COLO668 (cell line): Measurements from ENCODE around the gene GORAB.

Source experiments
- DNase-seq: peaks from one replicate; lab custom pipeline; 2025; ENCODE audit not compliant: unreplicated experiment; lab: John Stamatoyannopoulos, UW

GORAB gene, protein sequence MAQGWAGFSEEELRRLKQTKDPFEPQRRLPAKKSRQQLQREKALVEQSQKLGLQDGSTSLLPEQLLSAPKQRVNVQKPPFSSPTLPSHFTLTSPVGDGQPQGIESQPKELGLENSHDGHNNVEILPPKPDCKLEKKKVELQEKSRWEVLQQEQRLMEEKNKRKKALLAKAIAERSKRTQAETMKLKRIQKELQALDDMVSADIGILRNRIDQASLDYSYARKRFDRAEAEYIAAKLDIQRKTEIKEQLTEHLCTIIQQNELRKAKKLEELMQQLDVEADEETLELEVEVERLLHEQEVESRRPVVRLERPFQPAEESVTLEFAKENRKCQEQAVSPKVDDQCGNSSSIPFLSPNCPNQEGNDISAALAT

DNA sequence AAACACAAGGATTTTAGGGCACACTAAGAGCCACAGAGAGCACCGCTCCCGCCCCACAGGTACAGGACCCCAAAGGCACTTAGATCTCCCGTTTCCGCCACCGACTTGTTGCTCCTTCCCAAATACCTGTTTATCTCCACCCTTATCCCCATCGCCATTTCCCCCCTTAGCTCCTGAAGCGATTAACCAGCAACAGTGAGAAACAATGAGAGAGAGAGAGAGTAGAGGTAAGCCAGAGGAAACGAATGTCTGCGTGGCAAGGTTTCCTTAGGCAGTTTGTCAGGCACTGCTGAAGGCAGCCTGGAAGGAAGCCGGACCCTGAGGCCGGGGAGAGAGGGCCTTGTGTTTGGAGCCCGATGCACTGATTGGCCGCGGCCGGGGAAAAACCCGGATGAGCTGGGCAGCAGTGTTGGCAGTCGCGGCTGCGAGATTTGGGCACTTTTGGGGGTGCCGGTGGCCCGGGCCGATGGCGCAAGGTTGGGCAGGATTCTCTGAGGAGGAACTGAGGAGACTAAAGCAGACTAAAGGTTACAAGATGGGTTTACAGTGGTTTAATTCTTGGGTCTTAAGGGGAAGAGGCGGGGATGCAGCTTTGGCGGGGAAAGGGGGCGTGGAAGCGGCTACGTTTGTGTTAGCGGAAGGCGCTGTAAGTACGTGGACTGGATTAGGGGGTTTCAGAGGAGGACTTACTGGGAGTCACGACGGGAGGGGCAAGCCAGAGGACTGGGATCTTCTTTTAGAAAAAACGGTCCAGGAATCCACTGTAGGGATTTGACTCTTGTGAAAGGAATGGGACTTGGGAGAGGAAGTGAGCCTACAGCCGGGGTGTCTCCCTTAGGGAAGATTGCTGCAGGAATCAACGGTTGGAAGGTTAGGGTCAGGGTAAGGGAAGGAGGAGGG, at the start of gene GORAB:
Gene GORAB (plus strand): TSS at position 409 of the 900 bp plus-strand sequence. CDS start 58 bp downstream, at position 467.
- peak; percentile 91 for DNase-seq

DNA sequence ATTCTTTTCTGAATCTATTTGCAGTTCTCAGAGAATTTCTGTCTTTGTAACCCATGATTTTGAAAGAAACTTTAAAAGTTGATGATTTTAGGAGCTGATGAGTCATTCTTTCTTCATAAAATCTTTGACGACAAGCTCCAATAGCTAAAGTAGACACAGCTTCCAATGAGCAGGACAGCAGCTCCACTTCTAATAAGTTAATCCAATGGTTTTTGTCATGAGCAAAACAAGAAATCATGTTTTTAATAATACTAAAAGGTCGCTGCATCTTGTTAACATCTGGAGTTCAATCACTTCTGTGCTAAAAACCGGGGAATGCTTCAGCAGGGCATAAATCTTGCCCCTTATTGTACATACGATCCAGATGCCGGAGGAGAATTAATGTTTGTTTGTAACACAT, 48.9 kb upstream of the GORAB start:
- no peak for DNase-seq

DNA sequence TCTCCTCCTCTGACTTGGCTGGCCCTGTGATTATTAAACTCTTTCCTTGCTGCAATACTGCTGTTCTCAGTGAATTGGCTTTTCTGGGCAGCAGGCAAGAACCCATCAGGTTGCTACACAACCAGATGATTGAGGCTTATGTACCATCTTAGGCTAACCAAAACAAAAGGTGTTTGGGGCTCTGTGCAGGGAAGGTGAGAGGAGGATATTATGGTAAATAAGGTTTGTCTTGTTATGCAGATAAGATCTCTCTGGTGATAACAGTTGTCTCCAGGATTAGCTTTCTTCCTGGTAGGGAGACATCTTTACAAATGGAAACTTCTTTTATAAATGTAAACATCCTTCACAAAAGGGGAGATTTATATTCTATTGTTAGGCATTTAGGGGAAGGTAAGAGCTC, 44.5 kb upstream of the GORAB start:
- no peak for DNase-seq

GRCh38 chr1:170491291-170491690, 40.7 kb upstream of the GORAB start:
- DNase-seq = no peak

DNA sequence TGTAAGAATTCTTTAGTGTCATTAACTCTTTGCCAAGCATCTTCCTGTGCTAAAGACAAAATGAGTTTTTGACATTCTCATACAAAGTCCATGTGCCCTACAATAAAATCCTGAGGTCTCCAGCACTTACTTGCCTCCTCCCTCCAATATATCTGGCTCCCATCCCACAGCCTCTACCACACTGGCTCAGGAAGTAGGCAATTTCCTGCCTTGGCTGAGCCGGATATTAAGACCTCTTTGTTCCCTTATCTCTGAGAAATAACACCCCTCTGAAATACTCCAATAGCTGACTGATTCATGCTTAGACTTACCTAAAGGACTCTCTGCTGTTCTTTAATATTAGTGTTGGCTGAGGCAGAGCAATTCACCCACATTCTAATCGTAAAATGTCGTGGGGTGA, 37.6 kb upstream of the GORAB start:
- DNase-seq = no peak

- DNase-seq = no peak
These were observed 37.0 kb upstream of the GORAB start for GRCh38 chr1:170495006-170495405.

GRCh38 chr1:170498876-170499275, 33.1 kb upstream of the GORAB start:
- no peak for DNase-seq

- no peak for DNase-seq
These were observed 28.3 kb upstream of the GORAB start for GRCh38 chr1:170503665-170504064.

DNA sequence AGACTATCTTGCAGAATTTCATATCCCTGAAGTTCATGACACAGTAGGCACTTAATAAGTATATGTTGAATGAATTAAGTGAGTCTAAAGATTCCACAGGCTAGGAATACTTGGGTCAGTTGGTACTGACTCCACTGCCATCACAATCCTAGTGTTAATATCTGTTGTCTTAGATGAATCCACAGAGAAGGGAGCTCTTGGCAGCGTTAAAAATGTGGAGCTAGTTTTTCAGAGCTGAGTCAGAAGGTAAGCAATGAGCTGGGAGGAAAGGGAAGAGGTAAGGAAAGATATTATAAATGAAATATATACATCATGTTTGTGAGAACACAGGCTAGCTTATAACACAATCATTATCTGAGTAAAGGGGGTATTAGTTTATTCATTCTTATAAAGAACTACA, 21.8 kb upstream of the GORAB start:
- no peak for DNase-seq

GRCh38 chr1:170511038-170511437, 20.9 kb upstream of the GORAB start:
- no peak for DNase-seq

DNA sequence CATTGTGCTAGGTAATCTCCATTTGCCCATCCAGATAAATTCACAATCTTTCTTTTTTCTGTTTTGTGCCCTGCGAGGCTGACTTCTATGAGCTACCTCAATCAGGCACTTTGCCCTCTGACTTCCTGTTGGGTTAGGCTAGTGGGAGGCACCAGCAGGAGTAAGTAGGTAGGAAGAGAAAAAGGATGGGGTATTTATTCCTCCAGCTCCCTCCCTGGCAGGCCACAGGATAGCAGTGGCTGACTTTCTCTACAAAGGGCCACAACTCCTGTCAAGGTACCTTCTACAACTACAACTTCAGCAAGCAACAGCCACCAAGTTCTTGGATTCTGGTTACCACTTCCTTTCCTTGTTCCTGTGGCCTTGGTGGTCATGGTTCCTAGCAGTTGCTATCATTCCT, 18.8 kb upstream of the GORAB start:
- no peak for DNase-seq

DNA sequence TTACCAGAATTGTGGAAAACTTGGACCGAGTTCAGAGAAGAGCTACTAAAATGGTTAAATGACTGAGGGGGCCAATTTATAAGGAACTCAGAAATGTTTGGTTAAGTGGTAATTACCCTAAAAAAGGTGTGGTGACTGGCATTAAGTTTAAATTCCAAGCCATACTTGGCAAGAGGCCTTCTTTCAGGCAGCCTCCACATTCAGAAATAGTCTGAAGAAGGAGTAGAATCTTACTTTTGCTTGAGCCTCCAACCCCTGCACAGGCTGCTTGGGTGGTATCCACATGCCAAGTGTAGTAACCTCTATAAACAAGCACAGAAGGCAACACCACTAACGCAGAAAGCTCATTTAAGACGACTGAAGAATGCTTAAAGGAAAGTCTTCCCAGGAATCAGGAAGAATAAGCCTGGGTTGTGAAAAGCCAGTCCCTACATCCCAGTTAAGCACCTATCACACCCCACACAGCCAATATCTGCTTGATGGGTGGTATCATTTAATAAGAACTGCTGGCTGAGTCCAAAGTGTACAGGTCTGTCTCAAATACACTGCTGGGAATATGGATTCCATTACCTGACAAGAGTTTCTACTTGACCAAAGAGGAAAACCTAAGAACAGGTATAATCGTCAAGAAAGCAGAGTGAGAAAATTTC, 13.7 kb upstream of the GORAB start:
- no peak for DNase-seq

DNA sequence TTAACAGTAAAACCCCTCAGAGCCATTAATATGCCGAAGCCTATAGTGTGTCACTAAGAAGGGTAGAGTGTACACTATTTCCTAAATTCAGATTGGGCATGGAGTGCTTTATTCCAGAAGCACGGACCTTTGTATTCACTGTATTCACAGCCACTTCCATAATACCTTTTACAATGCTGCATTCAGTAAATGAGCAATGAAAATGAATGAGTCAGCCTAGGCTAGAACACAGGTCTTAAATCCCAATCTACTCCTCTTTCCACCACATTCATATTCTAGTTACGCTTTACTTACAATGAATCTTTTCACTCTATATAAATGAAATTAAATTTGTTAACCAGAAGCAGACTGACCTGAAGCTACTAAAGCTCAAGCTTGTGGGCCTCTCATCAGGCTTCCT, 13.0 kb upstream of the GORAB start:
- no peak for DNase-seq

GRCh38 chr1:170520601-170521000, 11.4 kb upstream of the GORAB start:
- no peak for DNase-seq

- no peak for DNase-seq
These were observed 10.1 kb upstream of the GORAB start for GRCh38 chr1:170521818-170522217.

DNA sequence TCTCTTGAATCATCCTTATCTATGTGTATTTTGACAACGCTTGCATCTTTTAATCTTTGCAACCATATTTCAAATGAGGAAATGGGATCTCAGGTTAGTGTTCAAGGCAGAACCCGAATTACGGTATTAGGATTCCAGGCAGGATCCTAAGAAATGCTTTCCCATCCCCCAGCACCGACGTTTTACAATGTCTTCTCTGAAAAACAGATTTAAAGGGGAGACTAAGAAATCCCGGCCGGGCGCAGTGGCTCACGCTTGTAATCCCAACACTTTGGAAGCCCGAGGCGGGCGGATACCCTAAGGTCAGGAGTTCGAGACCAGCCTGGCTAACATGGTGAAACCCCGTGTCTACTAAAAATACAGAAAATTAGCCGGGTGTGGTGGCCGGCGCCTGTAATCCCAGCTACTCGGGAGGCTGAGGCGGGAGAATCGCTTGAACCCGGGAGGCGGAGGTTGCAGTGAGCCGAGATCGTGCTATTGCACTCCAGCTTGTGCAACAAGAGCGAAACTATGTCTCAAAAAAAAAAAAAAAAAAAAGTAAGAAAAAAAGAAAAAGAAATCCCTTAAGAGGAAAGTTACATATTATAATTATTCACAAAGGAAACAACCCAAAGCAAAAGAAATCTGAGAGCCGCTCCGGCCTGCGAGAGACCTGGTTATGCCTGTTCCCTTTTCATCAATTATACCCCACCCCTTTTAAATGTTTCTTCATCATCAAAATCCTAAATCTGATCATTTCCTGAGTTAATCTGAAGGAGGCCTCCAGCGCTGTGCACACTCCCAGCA, 801 bp upstream of the GORAB start:
- peak; percentile 8 for DNase-seq

DNA sequence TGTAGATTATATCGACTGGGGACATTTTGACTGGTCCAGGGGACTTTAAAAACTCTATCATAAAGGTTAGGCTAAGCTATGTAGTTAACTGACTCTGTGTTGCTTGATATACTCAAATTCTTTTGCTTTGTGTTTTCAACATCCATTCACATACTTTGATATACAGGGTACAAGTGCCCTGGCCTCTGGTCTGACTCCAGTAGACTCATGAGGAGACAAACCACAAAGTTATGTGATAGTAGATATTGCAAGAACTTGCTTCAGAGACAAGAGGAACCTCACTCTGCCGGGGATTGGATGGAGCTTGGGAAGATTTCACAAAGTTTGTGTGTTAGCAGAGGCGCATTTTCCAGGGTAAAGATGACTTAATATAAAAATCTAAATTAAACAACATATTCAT, 1.3 kb downstream of the GORAB start:
- DNase-seq = no peak

DNA sequence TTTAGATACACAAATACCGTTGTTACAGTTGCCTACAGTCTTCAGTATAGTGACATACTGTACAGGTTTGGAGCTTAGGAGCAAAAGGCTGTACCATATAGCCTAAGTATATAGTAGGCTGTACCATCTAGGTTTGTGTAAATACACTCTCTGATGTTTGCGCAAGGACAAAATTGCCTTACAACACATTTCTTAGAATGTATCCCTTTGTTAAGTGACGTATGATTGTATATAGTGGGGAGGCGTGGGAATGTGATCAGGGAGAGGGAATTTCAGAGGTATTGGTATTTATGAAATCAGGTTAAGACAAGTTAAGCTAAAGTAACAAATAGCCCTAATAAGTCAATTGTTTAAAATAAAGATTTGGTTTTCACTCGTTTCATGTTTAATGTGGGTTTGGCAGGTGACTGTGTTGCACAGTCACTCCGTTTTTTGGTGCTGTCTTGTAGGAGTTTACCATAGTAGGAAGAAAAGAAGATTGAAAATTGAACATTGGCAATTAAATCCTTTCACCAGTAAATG, 2.7 kb downstream of the GORAB start:
- no peak for DNase-seq

DNA sequence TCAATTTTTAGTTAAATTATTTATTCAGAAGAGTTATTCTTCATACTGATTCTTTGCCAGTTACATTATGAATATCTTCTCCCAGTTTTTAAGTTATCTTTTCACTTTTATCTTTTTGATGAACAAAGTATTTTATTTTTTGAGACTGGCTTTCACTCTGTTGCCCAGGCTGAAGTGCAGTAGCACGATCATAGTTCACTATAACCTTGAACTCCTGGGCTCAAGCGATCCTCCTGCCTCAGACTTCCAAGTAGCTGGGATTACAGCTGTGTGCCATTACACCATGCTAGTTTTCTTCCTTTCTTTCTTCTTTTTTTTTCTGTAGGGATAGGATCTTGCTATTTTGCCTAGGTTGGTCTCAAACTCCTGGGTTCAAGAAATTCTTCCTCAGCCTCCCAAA, 3.5 kb downstream of the GORAB start:
- DNase-seq = no peak

GRCh38 chr1:170536924-170537551, 5.1 kb downstream of the GORAB start:
- no peak for DNase-seq
